HG03280 (cell line): Measurements from ENCODE around the gene CCL28.
"Not testable (repeated sequence)": the region's sequence is repeated elsewhere in the genome, so short reads cannot be mapped to it uniquely, and the experiment has no call there.

Experiments
- ATAC-seq: cut with Tn5 transposase; IDR thresholded peaks from one replicate; pipeline ENCODE4 v1.9.1; 2021; ENCODE audit warnings: mild to moderate bottlenecking, moderate library complexity; ENCODE audit not compliant: unreplicated experiment

The CCL28 gene

GRCh38 chr5:43412156-43412555 is at the start of gene CCL28:
Gene CCL28, minus strand, starts transcription at chr5:43412391. Its CDS starts 75 bp downstream, at chr5:43412316.
- no peak for ATAC-seq

GRCh38 chr5:43461066-43461465 is 48.9 kb upstream of the CCL28 start:
- ATAC-seq, result no peak

- no peak for ATAC-seq
Observed at GRCh38 chr5:43456556-43456955, 44.4 kb upstream of the CCL28 start.

GRCh38 chr5:43441575-43441974 is 29.4 kb upstream of the CCL28 start:
- not testable (repeated sequence) for ATAC-seq

GRCh38 chr5:43437062-43437660 is 25.0 kb upstream of the CCL28 start:
- no peak for ATAC-seq

GRCh38 chr5:43433382-43433781 is 21.2 kb upstream of the CCL28 start:
- no peak for ATAC-seq

- no peak for ATAC-seq
Observed at GRCh38 chr5:43432486-43433375, 20.5 kb upstream of the CCL28 start.

GRCh38 chr5:43429706-43430105 is 17.5 kb upstream of the CCL28 start:
- ATAC-seq, result no peak

- ATAC-seq, result no peak
Observed at GRCh38 chr5:43429016-43429415, 16.8 kb upstream of the CCL28 start.

GRCh38 chr5:43427306-43427705 is 15.1 kb upstream of the CCL28 start:
- ATAC-seq, result no peak

GRCh38 chr5:43425983-43426382 is 13.8 kb upstream of the CCL28 start:
- ATAC-seq, result no peak

GRCh38 chr5:43423086-43423485 is 10.9 kb upstream of the CCL28 start:
- not testable (repeated sequence) for ATAC-seq

- no peak for ATAC-seq
Observed at GRCh38 chr5:43422143-43422542, 10.0 kb upstream of the CCL28 start.

GRCh38 chr5:43421450-43422133 is 9.4 kb upstream of the CCL28 start:
- no peak for ATAC-seq

GRCh38 chr5:43420241-43420640 is 8.1 kb upstream of the CCL28 start:
- no peak for ATAC-seq

- ATAC-seq, result no peak
Observed at GRCh38 chr5:43418561-43418960, 6.4 kb upstream of the CCL28 start.

GRCh38 chr5:43416803-43417394 is 4.7 kb upstream of the CCL28 start:
- no peak for ATAC-seq

- no peak for ATAC-seq
Observed at GRCh38 chr5:43415935-43416802, 4.0 kb upstream of the CCL28 start.

GRCh38 chr5:43413966-43414365 is 1.8 kb upstream of the CCL28 start:
- no peak for ATAC-seq

GRCh38 chr5:43412644-43413043 is 453 bp upstream of the CCL28 start:
- ATAC-seq, result no peak
